Left ventricle myocardium inferior (tissue), 1 donor: ENCODE results near the gene ADAM10. TPM values are rescaled to one million over a fixed set of nuclear protein-coding genes. Genes with fewer than 3 reads are reported as not detected.

Source experiments
- DNase-seq: peaks from one replicate; pipeline ENCODE4 v3.0.0-alpha.2; 2020
- H3K27ac ChIP-seq: fragments of 200-600 bp; replicated peaks from 2 replicates; pipeline ENCODE4 v1.8.0; 2021
- H3K27me3 ChIP-seq: fragments of 200-600 bp; 2 replicates; pipeline ENCODE4 v1.8.0; 2021; ENCODE audit warnings: low read depth
- H3K36me3 ChIP-seq: fragments of 200-600 bp; 2 replicates; pipeline ENCODE4 v1.8.0; 2021
- H3K4me1 ChIP-seq: fragments of 200-600 bp; 2 replicates; pipeline ENCODE4 v1.8.0; 2021
- H3K4me3 ChIP-seq: fragments of 200-600 bp; 2 replicates; pipeline ENCODE4 v1.8.0; 2021; ENCODE audit warnings: mild to moderate bottlenecking, moderate library complexity
- H3K9me3 ChIP-seq: fragments of 200-600 bp; replicated peaks from 2 replicates; pipeline ENCODE4 v1.8.0; 2021
- intact Hi-C: fragments of 100-400 bp; cut with micrococcal nuclease; formaldehyde crosslinking; loops from one replicate; pipeline ENCODE4 v1.11.0; 2022
- total RNA-seq: library from RNA; stranded (reverse); fragmentation: NEBNext Ultra II Directional; extraction: Animal tissue kit (Norgen Biotek cat#: 25700); gene quantifications from one replicate; pipeline ENCODE4 v1.2.1, GENCODE V29; 2021
- TF ChIP-seq, protein P1 (sequence below): fragments of 200-600 bp; IDR thresholded peaks from 2 replicates; pipeline ENCODE4 v1.8.0; 2021; ENCODE audit warnings: antibody characterized with exemption, mild to moderate bottlenecking, borderline replicate concordance
- donor health status: DM: no; HTN: yes; CAD: no; lungs with severe emphysema.

Gene ADAM10
- total RNA-seq, 1 donor from 2014 or later: 74.0 TPM

DNA sequence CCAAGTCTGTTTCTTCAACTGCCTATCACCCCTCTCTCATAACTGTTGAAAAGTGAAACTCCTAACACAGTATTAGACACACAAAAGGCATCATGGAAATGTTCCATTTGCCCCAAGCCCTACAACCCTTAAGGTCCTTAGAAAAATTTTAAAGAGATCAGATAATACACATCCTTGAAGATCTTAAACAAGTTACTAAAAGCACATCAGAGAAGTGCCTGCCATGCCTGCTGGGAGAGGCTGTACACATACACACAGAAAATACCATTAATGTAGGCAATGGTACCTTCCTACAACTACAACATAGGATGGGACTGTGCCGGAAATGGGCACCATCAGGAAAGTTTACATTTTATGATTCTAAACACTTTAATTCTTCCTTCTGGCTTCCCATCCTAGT is 3.3 kb downstream of the ADAM10 start:
- H3K27ac ChIP-seq: no peak overlapping the region
- DNase-seq: no peak
- H3K4me1 ChIP-seq: peaks cover 84% of the 10 kb centered on the region
- no peaks in the 10 kb centered on the region for H3K9me3 ChIP-seq
- H3K4me3 ChIP-seq: peak overlapping the region; percentile 89
- TF ChIP-seq, protein P1, sequence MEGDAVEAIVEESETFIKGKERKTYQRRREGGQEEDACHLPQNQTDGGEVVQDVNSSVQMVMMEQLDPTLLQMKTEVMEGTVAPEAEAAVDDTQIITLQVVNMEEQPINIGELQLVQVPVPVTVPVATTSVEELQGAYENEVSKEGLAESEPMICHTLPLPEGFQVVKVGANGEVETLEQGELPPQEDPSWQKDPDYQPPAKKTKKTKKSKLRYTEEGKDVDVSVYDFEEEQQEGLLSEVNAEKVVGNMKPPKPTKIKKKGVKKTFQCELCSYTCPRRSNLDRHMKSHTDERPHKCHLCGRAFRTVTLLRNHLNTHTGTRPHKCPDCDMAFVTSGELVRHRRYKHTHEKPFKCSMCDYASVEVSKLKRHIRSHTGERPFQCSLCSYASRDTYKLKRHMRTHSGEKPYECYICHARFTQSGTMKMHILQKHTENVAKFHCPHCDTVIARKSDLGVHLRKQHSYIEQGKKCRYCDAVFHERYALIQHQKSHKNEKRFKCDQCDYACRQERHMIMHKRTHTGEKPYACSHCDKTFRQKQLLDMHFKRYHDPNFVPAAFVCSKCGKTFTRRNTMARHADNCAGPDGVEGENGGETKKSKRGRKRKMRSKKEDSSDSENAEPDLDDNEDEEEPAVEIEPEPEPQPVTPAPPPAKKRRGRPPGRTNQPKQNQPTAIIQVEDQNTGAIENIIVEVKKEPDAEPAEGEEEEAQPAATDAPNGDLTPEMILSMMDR: no peak
- H3K27me3 ChIP-seq: no peaks in the 10 kb centered on the region
- intact Hi-C loops: loop anchor here (10.0 kb wide), 1 partner anchor 61 kb away; no protein-coding TSS in a partner anchor
- H3K36me3 ChIP-seq: no peaks in the 10 kb centered on the region

DNA sequence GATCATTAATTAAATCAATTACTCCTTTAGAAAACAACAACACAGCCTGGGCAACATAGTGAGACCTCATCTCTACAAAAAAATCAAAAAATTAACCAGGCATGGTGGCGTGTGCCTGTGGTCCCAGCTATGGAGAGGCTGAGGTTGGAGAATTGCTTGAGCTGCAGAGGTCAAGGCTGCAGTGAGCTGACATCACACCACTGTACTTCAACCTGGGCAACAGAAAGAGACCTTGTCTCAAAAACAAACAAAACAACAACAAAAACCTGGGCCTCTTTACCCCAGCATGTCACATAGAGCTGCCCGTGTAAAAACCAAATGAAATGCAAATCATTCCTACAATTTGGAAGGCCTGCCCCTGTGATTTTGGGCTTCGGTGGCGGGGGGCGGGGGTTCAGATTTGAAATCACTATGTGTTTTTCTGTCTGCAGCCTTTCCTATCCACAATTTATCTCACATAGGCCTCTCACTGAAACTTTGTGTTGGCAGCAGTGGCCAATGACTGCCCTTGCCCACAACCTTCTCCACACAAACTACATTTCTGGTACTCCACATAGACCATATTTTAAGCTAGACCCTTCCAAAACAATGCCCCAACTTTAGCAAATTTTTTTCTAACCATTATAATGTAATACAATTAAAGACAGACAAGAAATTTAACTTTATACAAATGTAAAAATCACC is 6.5 kb downstream of the ADAM10 start:
- H3K27me3 ChIP-seq: no peaks in the 10 kb centered on the region
- intact Hi-C loops: loop anchor here (10.0 kb wide), 1 partner anchor 58 kb away; no protein-coding TSS in a partner anchor
- no peaks in the 10 kb centered on the region for H3K36me3 ChIP-seq
- TF ChIP-seq, protein P1: no peak
- peaks cover 98% of the 10 kb centered on the region for H3K4me1 ChIP-seq
- peak overlapping the region; percentile 74 for H3K27ac ChIP-seq
- no peaks in the 10 kb centered on the region for H3K9me3 ChIP-seq
- H3K4me3 ChIP-seq: no peak overlapping the region
- no peak for DNase-seq

DNA sequence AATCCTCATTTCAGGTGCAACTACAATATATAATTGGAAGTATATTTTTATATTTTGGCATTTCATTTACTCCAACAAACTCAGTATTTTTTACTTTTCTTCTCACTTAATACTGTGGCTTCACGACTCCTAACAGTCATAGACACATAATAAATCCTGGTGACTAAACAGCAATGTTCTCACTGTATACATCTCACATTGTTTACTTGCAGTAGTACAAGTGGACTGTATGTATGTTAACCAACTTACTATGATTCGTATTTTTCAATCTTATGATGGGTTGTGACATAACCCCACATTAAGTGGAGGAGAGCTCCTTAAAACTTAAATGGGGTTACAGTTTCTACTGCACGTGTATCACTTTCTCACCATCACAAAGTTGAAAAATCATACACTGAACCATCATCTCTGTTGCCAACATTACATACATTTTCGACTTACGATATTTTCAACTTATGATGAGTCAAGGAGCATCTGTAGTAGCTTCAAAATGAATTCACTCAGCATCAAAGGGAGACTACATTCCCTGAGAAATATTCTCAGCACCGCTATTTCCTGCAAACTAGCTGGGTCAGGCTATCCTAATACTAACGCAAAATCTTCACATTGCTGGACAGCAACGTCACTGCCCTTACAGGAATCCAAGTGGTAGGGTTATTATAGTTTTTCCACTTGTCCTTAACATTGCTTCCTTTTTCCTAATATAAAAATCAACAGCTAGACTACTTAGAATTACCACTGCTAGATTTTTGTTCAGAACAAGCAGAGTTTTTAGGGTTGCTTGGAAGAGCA is 7.3 kb downstream of the ADAM10 start:
- Histone ChIP-seq H3K4me1 (peaks cover 98% of the 10 kb centered on the region), H3K27ac (peak overlapping the region; percentile 74), H3K9me3 (no peaks in the 10 kb centered on the region), H3K4me3 (no peak overlapping the region), H3K27me3 (no peaks in the 10 kb centered on the region), H3K36me3 (no peaks in the 10 kb centered on the region)
- DNase-seq: no peak
- TF ChIP-seq, protein P1: no peak
- intact Hi-C loops: loop anchor here (10.0 kb wide), 1 partner anchor 57 kb away; no protein-coding TSS in a partner anchor

DNA sequence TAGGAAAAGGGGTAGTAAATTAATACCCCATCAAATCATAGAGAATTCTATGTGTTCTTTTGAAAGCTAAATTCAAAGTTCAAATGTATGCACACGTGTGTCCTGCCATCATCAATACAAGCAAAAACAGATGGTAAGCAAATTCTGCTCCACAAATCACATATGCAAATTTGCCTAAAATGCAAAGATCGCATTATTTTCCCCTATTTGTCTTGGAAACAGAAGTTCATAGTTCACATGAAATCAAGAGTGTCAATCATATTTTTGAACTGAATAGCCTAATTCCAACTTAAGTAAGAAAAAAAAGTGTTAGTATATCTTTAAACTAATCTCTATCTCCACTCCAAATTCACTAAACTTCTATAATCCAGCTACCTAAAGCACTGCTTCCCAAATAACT is 8.5 kb downstream of the ADAM10 start:
- H3K27me3 ChIP-seq: no peaks in the 10 kb centered on the region
- H3K4me1 ChIP-seq: peaks cover 97% of the 10 kb centered on the region
- no peak for DNase-seq
- no peak overlapping the region for H3K4me3 ChIP-seq
- no peaks in the 10 kb centered on the region for H3K9me3 ChIP-seq
- intact Hi-C loops: loop anchor here (10.0 kb wide), 1 partner anchor 56 kb away; no protein-coding TSS in a partner anchor
- H3K27ac ChIP-seq: peak overlapping the region; percentile 3
- no peaks in the 10 kb centered on the region for H3K36me3 ChIP-seq
- TF ChIP-seq, protein P1: no peak

DNA sequence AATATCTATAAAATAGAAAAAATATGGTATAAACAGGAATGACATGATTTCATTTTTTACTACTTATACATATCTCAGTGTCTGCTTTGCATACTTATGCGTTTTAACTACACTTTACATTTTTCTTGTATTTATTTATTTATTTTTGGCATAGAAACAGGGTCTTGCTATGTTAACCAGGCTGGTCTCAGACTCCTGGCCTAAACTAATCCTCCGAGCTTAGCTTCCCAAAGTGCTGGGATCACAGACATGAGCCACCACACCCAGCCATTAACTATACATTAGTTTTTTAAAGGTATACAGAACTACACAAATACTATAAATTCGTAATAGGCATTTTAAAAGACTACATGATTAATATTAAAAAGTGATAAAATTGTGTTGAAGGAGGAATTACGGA is 9.1 kb downstream of the ADAM10 start:
- H3K36me3 ChIP-seq: no peaks in the 10 kb centered on the region
- no peak overlapping the region for H3K27ac ChIP-seq
- H3K4me1 ChIP-seq: peaks cover 97% of the 10 kb centered on the region
- DNase-seq: no peak
- H3K9me3 ChIP-seq: no peaks in the 10 kb centered on the region
- H3K4me3 ChIP-seq: no peak overlapping the region
- TF ChIP-seq, protein P1: no peak
- H3K27me3 ChIP-seq: no peaks in the 10 kb centered on the region
- intact Hi-C loops: loop anchor here (10.0 kb wide), 1 partner anchor 56 kb away; no protein-coding TSS in a partner anchor
